RKO (cell line): ENCODE results near the gene GTPBP6.
"Not testable (repeated sequence)": the region's sequence is repeated elsewhere in the genome, so short reads cannot be mapped to it uniquely, and the experiment has no call there.

ENCODE experiments used
- DNase-seq: peaks from one replicate; pipeline ENCODE4 v3.0.0-alpha.2; 2016; ENCODE audit warnings: low spot score

Gene GTPBP6

DNA sequence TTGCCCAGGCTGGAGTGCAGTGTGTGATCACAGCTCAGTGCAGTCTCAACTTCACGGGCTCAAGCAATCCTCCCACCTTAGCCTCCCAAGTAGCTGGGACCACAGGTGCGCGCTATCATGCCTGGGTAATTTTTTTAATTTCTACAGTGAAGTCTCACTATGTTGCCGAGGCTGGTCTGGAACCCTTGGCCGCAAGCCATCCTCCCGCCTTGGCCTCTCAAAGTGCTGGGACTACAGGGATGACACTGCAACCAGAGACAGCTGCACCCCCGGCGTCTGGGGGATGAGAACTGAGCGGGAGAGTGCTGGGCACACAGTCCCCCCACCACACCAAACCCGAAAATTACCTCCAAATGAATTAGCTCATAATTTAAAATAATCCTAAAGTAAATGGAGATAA, 33.1 kb upstream of the GTPBP6 start:
- no peak for DNase-seq

DNA sequence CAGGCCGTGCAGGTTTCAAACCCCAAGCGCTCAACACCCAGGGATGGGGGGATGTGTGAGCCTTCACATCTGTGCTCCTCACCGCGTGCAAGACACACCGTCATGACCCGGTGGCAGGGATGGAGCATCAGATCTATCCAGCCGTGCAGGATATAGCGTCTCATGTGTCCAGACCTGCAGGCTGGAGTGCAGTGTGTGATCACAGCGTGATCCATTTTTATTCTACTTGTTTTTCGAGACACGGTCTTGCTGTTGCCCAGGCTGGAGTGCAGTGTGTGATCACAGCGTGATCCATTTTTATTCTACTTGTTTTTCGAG, 32.7 kb upstream of the GTPBP6 start:
- not testable (repeated sequence) for DNase-seq

DNA sequence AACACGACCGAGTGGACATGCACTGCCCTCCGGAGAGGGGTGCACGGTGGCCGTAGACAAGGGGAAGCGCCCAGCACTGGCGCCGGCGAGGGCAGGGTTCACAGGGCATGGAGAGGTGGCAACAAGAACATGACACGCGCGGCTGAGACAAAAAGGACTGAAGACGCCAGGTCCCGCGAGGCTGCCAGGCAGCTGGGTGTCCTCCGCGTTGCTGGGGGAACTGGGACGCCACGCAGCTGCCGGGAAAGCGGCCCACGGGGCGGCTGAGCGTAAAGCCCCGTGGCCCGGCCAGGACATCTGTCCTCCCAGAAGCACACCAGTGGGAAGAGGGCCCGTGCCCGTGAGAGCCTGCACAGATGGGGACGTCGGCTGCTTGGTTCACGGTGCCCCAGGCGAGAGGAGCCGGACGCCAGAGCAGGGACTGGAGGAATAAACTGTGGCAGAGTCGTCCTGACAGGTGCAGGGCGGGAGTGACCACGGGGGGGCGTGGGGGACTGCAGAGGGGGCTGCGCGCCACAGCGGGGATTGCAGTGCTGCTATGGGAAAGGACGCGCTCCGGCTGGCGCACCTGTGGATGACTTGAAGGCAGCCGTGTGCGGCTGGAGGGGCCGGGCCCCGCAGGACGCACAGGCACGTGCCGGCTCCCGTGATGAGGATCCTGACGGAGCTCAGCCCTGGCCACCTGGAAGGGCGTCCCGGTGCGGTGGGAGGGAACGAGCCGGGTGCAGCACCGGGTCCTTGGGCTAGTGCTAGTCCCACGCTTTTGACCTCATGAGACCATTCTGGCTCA, 32.1 kb upstream of the GTPBP6 start:
- no peak for DNase-seq

DNA sequence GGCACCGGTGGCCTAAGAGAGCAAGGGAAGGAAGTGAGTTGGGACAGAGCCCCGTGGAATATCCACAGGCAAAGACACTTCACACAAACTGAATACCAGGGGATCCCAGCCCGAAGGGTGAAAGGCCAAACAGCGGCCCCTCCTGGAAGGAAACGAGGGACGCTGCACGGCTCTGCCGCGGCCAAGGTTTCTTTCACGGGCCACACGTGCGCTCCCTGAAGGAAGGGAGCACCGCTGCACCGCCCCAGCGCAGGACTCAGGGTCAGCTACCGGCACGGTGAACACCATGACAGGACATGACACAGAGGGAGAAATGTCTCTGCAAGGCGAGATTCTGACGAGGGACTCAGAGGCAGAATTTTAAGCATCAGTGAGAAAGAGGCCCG, 31.5 kb upstream of the GTPBP6 start:
- DNase-seq, result no peak

DNA sequence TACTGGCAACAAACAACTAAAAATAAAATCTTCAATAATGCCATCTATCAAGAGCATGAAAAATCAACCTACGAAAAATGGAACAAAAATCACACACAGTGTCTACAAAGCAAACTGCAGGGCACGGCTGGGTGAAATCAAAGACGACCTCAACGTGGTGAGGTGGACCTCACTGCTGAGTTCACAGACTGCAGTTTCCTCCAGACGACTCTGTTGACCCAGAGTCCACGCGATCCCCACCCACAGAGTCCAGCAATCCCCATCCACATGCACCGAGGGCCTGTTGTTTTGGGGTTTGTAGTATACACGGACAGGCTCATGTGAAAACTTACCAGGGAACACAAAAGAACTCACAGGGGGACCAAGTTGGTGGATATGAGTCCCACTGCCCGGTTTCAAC, 31.1 kb upstream of the GTPBP6 start:
- no peak for DNase-seq

DNA sequence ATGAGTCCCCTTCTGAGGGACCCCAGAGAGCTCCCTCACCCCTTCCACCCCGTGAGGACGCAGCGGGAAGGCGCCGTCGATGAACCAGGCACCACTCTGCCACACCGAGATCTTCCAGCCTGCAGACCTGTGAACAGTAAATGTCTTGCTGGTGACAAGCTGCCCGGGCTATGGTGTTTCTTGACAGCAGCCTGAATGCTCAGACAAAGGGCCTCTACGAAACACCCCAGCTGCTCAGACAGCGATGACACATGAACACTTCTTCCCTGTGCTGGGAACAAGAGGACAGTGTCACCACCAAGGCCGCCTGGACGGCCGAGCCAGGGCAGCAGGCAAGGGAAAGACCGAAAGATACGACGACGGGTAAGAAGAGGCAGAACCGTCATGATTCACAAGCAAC, 30.6 kb upstream of the GTPBP6 start:
- DNase-seq, result no peak

DNA sequence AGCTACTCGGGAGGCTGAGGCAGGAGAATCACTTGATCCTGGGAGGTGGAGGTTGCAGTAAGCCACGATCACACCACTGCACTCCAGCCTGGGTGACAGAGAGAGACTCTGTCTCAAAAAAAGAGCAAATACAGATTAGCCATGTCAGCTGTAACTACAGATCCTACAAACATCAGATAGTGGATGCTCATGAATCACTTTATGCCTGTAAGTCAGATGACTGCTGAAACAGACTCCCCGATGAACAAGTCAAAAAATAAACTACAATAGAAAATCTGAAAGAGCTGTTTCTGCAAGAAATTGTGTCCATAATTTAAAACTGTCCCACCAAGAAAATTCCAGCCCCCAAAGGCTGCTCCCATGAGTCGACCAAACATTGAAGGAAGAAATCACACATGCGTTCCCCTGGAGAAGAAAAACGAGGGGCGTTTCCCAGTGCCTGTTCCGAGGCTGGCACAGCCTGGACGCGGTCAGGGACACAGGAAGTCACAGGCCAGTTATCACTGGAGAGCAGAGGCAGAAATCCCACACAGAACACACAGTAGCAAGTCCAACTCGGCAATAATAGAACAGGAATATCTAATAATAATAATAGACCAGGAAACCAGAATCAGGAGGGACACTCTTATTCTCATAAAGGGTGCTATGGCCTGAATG, 30.0 kb upstream of the GTPBP6 start:
- no peak for DNase-seq

DNA sequence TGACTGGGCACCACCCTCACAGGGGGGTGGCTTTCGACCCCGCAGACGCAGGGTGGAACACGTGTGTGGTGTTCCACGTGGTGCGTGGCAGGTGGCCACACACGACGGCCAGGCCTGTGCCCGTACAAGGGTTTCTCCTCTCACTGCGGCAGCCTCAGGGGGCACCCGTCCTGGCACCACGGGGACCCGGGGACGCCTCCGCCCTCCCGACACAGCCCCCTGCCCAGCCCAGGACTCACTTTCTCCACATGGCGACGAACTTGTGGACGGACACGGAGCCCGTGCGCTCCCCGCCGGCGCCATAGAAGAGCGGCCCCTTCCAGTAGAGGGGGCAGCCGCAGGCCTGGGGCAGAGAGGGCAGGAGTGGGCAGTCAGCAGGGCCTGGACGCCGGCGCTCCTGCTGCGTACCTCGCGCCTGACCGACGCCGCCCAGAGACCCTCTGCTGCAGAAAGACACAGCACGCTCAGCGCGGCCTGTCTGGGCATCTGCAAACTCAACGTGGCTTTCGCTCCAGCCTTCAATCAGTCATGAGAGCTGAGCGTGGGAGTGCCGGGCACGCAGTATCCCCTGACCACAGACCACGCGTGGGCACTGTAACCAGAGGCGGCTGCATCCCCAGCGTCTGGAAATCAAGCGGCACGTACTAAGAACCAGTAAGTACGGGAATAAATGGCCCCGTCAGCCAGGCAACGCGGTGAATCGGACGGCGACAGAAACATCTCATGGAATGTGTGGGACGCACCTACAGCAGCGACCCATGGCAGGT, 28.9 kb upstream of the GTPBP6 start:
- DNase-seq, result no peak

DNA sequence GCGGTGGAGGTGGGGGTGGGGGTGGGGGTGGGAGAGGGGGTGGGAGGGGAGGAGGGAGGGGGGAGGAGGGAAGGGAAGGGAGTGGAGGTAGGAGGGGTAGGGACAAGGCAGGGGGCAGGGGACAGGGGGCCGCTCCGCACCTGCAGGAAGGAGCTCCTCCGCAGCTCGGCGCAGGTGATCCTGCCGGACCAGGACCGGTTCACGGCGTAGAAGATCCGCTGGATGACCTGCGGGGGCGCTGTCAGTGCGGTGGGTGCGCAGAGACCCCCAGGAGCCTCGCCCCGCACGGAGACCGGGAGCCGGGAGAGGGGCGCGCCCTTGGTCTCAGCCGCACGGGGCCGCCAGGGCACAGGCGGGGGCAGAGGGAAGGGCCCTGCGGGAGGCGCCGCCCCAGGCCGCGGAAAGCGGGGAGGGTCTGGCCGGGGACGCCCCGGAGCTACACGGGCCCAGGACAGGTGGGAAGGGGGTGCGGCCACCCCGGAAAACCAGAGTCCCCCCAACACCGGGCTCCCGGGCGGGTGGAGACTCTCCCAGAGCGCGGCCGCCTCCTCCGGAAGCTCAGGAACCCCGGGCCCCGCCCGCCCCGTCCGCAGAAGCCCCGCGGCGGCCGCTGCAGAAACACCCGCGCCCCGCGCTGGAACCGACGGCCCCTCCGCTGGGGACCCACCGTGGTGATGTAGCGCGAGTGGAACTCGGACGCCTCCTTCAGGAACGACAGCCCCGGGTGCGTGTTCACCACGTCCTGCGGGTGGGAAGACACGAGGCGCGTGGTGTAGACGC, 27.6 kb upstream of the GTPBP6 start:
- no peak for DNase-seq

DNA sequence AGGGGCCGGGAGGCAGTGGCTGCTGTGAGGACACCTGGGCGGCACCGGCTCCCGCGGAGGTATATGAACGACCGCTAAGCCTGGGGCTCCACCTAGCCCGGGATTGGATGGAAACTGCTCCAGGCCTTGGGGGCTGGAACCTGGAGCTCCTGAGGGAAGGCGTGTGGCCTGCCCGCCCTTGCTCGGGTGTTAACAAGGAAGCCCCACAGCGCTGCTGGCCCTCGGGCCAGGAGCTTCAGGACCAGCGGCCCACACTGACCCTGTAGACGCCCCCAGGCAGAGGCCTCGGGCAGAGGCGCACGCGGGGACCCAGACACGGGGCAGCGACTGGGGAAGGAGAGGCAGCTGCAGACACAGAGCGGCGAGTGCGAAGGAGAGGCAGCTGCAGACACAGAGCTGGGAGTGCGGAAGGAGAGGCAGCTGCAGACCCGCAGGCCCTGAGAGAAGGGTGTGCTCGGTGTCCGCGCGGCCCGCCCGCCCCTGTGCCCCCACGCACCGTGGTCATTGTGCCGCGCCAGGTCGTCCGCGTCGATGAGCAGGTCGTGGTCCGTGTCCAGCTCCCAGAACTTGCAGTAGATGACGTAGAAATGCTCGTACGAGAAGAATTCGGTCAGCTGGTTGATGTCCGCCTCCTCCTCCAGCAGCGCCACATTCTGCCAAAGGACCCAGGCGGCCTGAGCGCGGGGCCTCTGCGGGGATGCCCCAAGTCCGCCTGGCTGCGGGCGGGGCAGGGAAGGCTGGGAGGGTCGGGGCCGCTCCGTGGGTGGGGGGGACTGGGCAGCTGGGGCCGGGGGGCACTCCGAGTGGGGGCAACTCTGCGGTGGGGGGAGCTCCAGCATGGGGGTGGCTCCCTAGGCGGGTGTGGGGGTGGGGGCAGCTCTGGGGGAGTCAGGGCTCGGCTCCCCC, 26.7 kb upstream of the GTPBP6 start:
- DNase-seq, result no peak

DNA sequence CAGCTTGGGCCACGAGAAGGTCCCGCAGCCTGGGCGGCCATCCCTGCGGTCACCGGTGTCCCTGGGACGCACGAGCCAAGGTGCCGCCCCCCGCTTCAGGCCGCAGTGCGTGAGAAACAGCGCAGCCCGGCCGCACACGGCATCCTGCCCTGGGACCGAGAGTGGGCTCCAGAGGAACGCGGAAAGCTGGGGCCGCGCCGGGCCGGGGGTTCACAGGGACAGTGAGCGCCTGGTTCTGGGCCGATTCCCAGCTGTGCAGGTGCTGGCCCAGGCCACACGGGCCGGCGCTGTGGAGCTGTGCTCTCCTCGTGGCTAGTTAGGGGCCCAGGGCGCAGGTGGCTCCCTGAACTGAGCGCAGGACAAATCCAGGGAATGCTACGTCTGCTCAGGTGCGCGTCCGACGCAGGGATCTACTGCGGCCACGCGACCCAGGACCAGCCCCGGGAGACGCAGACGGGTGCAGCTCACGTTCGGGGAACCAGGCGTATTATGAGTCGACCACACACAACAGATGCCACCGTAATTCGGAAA, 25.8 kb upstream of the GTPBP6 start:
- no peak for DNase-seq

DNA sequence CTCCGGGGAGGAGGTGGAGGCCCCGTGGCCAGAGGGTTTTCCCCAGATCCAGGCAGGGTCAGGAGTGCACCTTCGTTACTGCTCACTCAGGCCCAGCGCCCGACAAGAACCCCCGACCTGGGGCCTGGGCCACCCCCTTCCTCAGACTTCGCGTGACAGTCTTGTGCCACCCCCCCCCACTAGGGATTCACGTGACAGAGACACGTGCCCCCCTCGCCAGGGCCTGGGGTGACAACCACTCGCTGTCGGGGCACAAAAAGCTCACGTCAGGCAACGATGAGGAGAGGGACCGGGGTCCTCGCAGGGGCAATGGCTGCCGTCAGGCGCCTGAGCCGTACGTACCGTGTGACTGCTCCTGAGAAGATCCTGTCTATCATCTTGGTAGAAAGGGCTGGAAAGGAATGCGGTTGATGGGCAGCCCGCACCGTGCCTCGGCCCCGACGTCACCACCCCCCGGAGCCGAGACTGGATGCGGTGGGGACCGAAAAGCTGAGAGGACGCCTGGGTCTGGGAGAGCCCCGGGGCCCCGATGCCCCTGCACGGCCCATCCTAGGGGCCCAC, 23.0 kb upstream of the GTPBP6 start:
- no peak for DNase-seq

DNA sequence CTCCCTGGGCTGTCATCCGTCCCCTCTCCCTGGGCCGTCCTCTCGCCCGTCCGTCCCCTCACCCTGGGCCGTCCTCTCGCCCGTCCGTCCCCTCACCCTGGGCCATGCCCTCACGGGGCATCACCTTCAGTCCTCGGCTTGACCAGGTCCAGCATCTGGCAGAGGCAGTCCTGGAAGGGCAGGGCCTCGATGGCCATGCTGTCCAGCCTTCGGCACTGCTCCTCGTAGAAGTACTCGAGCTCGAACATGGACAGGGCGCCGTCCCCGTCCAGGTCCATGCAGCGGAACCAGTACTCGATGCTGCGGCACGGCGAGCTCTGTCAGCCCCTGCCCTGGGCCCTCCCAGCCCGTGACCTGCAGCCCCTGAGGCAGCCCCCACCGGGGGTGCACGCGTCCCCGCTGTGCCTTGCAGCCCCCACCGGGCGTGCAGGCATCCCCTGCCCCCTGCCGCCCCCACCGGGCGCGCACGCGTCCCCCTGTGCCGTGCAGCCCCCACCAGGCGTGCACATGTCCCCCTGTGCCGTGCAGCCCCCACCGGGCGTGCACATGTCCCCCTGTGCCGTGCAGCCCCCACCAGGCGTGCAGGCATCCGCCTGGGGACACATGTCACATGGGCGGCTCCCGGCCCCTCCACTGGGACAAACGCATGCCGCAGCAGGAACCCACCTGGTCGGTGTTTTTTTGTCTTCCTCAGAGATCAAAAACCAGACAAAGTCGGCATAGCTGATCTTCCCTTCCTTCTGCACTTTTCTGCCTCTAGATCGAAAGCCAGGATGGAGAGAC, 22.2 kb upstream of the GTPBP6 start:
- no peak for DNase-seq

DNA sequence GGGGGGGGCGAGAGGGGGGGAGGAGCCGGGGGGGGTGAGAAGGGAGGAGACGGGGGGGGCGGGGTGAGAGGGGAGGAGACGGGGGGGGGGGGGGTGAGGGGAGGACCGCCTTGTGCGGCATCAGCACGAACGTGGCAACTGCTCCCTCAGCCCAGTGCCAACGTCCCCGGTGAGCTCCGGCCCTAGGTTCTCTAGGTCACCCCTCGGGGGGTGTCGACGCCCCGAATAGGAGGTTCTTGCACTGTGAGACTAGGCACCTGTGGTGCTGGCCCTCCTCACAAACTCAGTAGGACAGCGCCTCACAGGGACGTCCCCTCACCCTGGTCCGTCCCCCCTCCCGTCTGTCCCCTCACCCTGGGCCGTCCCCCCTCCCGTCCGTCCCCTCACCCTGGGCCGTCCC, 21.5 kb upstream of the GTPBP6 start:
- DNase-seq, result no peak

DNA sequence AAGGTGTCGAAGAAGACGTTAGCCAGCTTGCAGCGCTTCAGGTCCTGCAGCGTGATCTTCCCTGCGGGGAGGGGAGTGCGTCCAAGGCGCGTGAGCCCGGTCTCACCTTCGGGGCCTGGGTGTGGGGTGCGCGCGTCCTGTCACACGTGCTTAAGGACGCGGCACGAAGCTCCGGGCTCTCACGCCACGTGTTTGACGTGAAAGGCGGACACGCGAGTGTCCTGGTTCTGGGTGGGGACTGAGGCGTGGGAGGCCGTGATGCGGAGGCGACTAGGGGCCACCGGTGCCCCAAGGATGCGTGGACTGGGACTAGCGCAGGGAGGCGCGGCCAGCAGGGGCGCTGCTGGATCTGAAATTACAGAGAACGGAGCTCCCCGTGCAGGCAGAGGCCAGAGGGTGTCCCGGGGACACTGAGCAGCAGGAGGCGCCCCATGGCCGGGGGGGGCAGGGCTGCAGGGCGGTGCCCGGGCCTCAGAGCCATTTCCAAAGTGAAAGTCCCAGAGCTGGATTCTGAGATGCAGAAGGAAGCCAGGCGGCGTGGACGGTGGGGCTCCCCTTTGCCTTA, 20.3 kb upstream of the GTPBP6 start:
- no peak for DNase-seq

DNA sequence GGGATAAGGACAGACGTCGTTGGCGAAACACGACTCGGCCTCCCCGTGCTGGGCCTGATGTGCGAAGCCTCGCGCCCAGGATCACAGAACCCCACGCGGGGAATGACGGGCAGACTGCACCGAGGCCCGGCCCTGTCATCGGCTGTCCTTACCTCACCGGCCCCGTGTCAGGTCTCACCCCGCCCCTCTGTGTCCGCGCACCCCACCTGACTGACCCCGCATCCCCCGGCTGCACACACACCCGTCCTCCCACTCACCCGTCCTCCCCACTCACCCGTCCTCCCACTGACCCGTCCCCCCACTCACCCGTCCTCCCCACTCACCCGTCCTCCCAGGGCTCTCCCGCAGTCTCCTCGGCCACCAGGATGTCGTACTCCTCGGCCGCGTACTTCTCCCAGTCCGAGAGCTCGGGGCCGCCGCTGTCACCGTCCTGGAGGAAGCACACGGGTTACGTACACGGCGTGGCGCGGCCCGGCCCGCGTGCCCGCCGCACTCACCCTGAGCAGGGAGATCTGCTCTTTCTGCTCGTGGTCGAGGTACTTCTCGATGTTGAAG, 19.8 kb upstream of the GTPBP6 start:
- DNase-seq, result no peak

DNA sequence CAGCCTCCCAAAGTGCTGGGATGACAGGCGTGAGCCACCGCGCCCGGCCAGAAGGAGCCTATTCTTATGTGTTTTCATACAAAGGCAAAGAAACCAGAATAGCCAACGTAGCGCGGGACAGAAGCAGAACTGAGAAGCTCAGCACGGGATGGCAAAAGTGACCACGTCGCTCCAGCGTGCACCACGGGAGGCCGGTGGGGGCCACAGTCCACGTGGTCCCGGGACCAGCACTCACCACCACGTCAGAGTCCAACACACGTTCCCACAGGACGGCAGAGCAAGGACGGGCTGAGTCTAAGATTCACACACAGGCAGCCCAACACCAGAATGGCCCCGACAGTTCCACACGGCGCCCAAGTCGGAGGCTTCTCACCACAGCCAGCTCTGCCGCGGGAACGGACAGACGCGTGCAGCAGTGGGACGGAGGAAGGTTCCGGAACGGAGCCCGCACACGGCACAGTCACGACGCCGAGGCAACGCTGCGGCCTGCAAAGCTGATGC, 18.8 kb upstream of the GTPBP6 start:
- DNase-seq, result no peak

DNA sequence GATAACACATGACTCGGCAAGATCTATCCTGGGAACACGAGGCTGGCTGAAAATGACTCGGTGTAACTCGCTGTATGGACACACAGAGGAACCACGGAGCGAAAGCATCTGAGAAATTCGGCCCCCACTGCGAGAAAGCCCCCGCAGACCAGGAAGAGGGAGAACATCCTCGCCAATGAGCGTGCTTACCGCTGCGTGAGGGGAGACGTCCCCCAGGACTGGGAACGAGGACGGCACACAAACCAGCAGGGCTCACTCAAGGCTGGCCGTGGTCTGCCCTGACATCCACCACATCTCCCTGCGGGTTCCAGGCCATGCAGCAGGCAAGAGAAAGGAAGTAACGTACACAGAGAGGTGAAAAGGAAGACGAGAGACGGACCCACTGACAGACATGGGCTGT, 17.6 kb upstream of the GTPBP6 start:
- DNase-seq, result no peak

DNA sequence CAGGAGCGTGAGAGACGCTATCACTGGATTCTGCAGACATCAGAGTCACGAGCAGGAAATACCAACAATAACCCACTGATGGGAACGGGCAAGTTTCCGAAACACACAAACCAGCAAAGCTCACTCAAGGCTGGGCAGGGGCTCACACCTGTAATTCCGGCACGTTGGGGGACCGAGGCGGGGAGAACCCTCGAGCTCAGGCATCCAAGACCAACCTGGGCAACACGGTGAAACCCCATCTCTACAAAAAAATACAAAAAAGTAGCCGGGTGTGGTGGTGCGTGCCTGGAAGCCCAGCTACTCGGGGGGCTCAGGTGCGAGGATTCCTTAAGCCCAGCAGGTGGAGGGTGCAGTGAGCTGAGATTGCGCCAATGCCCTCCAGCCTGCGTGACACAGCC, 17.2 kb upstream of the GTPBP6 start:
- no peak for DNase-seq
